TTC549 (cell line): ENCODE results near the gene MON2.
"Not testable (repeated sequence)": the region's sequence is repeated elsewhere in the genome, so short reads cannot be mapped to it uniquely, and the experiment has no call there.

Experiments
- FAIRE-seq: peaks from 2 replicates; lab custom pipeline; 2012; peaks lifted over from hg19 to GRCh38; lab: Jason Lieb, UNC

Gene MON2

GRCh38 chr12:62466594-62467491 lies at the start of gene MON2:
Gene MON2 (plus strand): TSS chr12:62466826. CDS start chr12:62467208, 382 bp downstream.
- FAIRE-seq = no peak

DNA sequence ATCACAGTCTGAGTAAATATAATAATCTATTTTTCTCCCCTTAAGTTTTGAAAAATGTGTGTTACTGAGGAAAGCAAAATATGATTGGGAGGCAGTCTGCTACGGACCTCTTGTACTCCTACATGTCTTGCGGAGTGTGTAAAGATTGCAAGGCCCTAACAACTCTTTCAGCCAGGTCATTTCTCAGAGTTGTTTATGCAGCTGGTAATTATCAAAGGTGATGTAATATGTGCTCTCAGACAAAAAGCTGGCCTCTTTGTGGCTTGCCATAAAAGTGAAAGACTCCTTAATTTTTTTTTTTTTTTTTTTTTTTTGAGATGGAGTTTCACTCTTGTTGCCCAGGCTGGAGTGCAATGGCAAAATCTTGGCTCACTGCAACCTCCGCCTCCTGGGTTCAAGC lies 40.5 kb upstream of the MON2 start:
- no peak for FAIRE-seq

GRCh38 chr12:62429457-62429856 lies 37.2 kb upstream of the MON2 start:
- no peak for FAIRE-seq

- no peak for FAIRE-seq
These were observed 31.9 kb upstream of the MON2 start for GRCh38 chr12:62434494-62435302.

GRCh38 chr12:62435303-62436163 lies 31.1 kb upstream of the MON2 start:
- FAIRE-seq = no peak

DNA sequence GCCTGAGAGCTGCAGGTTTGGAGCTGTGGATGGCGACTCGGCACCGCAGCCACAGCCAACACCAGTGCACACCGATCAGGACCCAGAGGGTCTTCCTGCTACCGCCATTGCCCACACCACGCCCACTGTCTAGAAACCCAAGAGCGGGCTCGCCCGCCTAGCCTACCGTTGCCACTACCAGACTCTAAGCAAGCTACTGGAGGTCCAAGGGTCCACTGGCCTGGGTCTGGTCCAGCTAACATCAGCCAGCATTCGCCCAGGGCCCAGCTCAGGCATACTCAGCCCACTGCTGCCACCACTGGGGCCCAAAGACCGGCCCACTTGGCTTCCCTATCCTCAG lies 30.5 kb upstream of the MON2 start:
- no peak for FAIRE-seq

DNA sequence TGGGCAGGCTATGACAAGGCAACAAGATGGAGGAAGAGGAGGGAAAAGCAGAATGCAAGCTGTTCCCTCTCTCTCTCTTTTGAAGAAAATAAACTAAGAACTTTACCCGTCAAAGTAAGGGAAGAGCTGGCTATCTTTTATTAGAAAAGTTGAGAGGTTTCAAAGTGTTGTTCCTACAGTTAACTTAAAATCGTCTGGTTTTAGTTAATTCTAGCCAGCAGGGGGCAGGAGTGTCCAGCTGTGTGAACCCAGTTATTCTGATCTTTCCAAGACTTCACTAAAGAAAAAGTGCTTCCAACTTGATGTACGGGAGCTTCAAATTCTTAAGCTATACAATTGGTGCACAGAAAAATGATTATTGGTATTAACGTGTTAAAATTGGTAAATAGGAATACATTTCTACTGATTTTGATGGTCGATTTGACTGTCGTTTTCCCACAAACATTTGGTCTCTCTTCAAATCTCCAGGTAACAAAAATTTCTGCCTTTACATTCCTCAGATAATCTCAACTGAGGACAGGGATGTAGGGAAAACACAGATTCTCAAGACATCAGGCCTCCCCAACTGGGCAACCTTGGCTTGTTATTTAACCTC lies 28.4 kb upstream of the MON2 start:
- peak; percentile 71 for FAIRE-seq

DNA sequence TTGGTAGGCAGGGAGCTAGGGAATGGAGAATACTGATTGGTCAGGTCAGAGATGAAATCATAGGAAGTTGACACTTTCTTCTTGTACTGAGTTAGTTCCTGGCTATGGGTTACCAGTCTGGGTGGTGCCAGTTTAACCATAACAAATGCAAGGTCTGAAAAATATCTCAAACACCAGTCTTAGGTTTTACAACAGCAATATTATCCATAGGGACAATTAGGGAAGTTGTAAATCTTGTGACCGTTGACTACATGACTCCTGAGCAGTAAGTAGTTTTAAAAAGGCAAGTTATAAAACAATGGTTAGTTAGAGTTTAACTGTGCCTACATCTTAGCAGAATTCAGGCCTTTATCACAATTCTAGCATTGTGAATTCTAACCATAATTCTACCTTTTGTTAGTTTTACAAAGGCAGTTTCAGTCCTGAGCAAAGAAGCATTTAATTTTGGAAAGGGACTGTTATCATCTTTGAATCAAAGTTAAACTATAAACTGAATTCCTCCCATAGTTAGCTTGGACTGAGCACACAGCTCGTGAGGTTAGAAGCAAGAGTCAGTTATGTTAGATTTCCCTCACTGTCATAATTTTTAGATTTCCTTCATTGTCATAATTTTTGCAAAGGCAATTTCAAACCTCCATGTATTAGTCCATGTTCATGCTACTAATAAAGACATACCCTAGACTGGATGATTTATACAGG lies 19.7 kb upstream of the MON2 start:
- FAIRE-seq = no peak

- no peak for FAIRE-seq
These were observed 18.2 kb upstream of the MON2 start for GRCh38 chr12:62448436-62448835.

DNA sequence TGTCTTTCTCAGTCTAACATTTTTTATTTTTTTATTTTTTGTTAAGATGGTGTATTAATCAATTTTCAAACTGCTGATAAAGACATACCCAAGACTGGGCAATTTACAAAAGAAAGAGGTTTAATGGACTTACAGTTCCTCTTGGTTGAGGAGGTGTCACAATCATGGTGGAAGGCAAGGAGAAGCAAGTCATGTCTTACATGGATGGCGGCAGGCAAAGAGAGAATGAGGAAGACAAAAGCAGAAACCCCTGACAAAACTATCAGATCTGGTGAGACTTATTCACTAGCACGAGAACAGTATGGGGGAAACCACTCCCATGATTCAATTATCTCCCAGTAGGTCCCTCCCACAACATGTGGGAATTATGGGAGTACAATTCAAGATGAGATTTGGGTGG lies 11.2 kb upstream of the MON2 start:
- not testable (repeated sequence) for FAIRE-seq

- FAIRE-seq = no peak
These were observed 8.0 kb upstream of the MON2 start for GRCh38 chr12:62458626-62459025.

DNA sequence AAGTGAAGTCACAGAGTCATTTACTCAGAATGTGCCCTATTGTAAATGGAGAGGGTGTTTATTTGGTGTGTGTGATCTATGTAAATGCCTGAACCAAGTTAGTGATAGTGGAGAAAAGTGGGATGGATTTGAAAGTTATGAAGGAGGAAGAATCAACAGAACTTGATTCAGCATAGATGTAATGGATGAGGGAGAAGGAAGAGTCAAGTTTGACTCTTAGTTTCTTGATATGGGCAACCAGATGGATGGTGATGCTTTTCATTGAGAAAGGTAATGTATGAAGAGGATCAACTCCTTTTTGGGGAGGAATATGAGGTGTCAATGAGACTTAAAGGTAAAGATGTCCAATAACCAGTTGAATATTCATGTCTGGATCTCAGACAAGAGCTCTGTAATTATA lies 6.7 kb upstream of the MON2 start:
- FAIRE-seq = no peak

DNA sequence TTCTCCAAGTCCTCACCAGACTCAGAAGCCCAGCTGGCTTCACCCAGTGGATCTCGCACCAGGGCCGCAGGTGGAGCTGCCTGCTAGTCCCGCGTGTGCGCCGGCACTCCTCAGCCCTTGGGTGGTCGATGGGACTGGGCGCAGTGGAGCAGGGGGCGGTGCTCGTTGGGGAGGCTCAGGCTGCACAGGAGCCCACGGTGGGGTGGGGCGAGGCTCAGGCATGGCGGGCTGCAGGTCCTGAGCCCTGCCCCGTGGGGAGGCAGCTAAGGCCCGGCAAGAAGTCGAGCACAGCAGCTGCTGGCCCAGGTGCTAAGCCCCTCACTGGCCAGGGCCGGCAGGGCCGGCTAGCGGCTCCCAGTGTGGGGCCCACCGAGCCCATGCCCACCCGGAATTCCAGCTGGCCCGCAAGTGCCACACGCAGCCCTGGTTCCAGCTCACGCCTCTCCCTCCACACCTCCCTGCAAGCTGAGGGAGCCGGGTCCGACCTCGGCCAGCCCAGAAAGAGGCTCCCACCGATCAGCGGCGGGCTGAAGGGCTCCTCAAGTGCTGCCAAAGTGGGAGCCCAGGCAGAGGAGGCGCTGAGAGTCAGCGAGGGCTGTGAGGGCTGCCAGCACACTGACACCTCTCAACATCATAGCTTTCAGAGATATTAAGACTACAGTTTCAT lies 5.3 kb upstream of the MON2 start:
- not testable (repeated sequence) for FAIRE-seq

- FAIRE-seq = not testable (repeated sequence)
These were observed 3.4 kb upstream of the MON2 start for GRCh38 chr12:62463252-62463651.

DNA sequence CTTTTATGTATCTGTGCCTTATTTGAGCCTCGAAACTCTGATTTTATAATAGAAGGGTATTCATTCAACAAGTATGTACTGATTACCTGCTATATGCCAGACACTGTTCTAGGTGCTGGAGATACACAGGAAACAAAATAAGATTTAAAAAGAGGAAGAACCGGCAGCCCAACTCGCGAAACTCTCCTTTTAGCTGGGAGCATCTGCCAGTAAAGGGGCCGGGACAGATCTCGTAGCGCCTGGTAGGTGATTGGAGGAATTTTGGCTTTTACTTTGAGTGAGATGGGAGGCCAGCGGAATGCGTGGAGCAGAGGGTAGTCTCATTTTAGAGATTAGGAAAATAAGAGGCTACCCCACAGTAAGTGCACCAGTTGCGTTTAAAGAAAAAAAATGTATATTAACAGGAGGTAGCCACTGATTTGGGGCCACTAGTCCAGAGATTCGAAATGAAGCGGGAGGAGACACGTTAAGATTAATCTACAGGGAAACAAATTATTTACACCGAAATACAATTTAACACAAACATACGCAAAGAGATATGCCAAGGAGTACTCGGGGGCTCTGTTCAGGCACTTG lies 520 bp upstream of the MON2 start:
- FAIRE-seq = no peak

DNA sequence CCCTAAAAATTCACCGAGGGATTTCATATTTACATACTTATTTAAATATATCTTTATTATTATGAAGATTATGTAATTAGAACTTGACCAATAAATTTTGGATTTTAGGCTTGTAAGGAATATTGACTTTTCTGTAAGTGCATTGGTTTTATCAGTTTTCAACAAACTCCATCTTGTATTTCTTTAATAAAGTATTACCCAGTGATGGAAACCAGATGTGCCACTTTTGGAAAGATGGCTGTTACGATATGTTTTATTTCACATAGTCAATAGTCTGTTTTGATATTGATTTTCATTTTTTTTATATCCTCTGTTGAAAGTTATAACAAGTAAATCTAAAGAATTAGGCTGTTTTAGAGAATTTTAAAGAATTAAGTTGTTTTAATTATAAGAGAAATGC lies 1.8 kb downstream of the MON2 start:
- no peak for FAIRE-seq

GRCh38 chr12:62468935-62469334 lies 2.3 kb downstream of the MON2 start:
- FAIRE-seq = no peak

- no peak for FAIRE-seq
These were observed 3.1 kb downstream of the MON2 start for GRCh38 chr12:62469704-62470103.

GRCh38 chr12:62471734-62472133 lies 5.1 kb downstream of the MON2 start:
- no peak for FAIRE-seq

- no peak for FAIRE-seq
These were observed 5.8 kb downstream of the MON2 start for GRCh38 chr12:62472472-62472871.
